Tibial artery (tissue), 4 donors: ENCODE results near the gene AP4S1.

Experiments used
- DNase-seq, 2 donors: peaks; one replicate each; pipeline ENCODE4 v3.0.0-alpha.2; 2019
- H3K27ac ChIP-seq, 2 donors: fragments of 200-600 bp; sonication (generic) in 1 of 2; 1 replicate in 1 of 2; 2 replicates in 1 of 2; pipeline ENCODE4 v1.5.1; 2018 to 2019; ENCODE audit warnings: mild to moderate bottlenecking in 1 of 2
- H3K27me3 ChIP-seq, 2 donors: fragments of 200-600 bp; sonication (generic) in 1 of 2; one replicate each; pipeline versions ENCODE4 v1.5.1 to v1.6.0; 2016 to 2019
- H3K36me3 ChIP-seq, 3 donors: fragments of 200-600 bp; sonication (generic) in 2 of 3; one replicate each; pipeline ENCODE4 v1.5.1; 2016 to 2019; ENCODE audit warnings: mild to moderate bottlenecking in 2 of 3
- H3K4me1 ChIP-seq, 4 donors: fragments of 200-600 bp; sonication (generic) in 2 of 4; 1 replicate in 3 of 4; 2 replicates in 1 of 4; pipeline ENCODE4 v1.5.1; 2016 to 2019
- H3K4me3 ChIP-seq, 2 donors: fragments of 200-600 bp; sonication (generic) in 1 of 2; 1 replicate in 1 of 2; 2 replicates in 1 of 2; pipeline ENCODE4 v1.5.1; 2018 to 2019; ENCODE audit warnings: mild to moderate bottlenecking in 2 of 2
- H3K9me3 ChIP-seq, 3 donors: fragments of 200-600 bp; sonication (generic) in 1 of 3; one replicate each; pipeline ENCODE4 v1.5.1; 2016 to 2019
- intact Hi-C: fragments of 100-400 bp; cut with DNase I; formaldehyde crosslinking; loops from one replicate; pipeline ENCODE4 v1.15.0; 2023; ENCODE audit warnings: low total_unique reads
- TF ChIP-seq, protein P1 (sequence below), 2 experiments: fragments of 200-600 bp in 1 of 2; fragments of 450-650 bp in 1 of 2; IDR thresholded peaks; one replicate each; pipeline ENCODE4 v1.5.1; 2017 to 2019; ENCODE audit warnings: antibody characterized with exemption in 2 of 2, mild to moderate bottlenecking in 1 of 2, moderate library complexity in 1 of 2

The AP4S1 gene

DNA sequence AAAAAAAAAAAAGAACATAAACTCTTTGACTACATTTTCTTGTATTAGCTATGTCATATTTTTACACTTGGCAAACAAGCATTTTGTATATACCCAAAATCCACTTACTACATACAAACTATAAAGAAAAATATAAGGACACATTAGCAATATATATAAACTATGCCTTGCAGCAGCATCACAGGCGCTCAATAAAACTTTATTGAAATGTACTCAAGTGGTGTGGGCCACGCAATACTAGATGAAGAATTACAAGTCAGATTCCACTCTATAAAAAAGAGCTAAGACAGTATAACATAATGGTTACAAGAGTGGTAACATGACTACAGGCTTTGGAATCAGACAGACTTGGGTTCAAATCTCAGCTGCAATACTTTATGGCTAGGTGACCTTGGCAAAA lies 3.1 kb upstream of the AP4S1 start:
- DNase-seq: no peak
- intact Hi-C loops: no loop called here

DNA sequence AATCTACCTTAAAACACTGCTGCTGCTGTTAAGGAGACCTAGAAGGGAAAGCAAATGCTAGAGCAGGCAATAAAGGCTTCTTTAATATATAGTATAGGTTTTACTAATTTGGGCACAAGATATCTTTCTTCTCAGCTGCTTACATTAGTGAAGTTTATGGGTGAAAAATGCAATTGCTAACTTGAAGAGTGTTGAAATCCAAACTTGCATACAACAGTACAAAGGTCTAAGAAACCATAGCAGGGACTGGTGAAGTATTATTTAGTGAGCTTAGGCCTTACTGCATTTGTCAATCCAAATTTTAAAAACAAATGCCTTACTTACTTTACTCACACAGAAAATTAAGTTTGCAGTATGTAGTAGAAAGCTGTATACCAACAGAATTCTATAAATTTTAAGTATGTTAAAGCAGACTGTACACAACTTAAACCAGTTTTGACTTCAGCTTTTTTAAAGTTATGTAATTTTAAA lies 1.4 kb upstream of the AP4S1 start:
- peak overlapping the region; percentile 100 for H3K4me3 ChIP-seq
- TF ChIP-seq, protein P1, sequence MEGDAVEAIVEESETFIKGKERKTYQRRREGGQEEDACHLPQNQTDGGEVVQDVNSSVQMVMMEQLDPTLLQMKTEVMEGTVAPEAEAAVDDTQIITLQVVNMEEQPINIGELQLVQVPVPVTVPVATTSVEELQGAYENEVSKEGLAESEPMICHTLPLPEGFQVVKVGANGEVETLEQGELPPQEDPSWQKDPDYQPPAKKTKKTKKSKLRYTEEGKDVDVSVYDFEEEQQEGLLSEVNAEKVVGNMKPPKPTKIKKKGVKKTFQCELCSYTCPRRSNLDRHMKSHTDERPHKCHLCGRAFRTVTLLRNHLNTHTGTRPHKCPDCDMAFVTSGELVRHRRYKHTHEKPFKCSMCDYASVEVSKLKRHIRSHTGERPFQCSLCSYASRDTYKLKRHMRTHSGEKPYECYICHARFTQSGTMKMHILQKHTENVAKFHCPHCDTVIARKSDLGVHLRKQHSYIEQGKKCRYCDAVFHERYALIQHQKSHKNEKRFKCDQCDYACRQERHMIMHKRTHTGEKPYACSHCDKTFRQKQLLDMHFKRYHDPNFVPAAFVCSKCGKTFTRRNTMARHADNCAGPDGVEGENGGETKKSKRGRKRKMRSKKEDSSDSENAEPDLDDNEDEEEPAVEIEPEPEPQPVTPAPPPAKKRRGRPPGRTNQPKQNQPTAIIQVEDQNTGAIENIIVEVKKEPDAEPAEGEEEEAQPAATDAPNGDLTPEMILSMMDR (IDR thresholded peaks at IDR 0.05): no peak
- no peak for DNase-seq
- intact Hi-C loops: no loop called here
- peaks cover 0 to 13% (median 9%) of the 10 kb centered on the region in 3 donors for H3K36me3 ChIP-seq
- peaks cover 0 to 28% (median 15%) of the 10 kb centered on the region in 4 donors for H3K4me1 ChIP-seq
- H3K9me3 ChIP-seq: no peaks in the 10 kb centered on the region
- H3K27me3 ChIP-seq: no peaks in the 10 kb centered on the region
- peak overlapping the region; percentile 99 to 100 for H3K27ac ChIP-seq

More for the DNA sequence above, 3.1 kb upstream of the AP4S1 start:
- Histone ChIP-seq H3K4me1 (peaks cover 0 to 42% (median 20%) of the 10 kb centered on the region in 4 donors), H3K27ac (peak overlapping the region in 1 of 2 donors; percentile 100), H3K4me3 (no peak overlapping the region), H3K36me3 (peaks cover 0 to 13% (median 9%) of the 10 kb centered on the region in 3 donors), H3K27me3 (no peaks in the 10 kb centered on the region), H3K9me3 (no peaks in the 10 kb centered on the region)
- TF ChIP-seq, protein P1 (IDR thresholded peaks at IDR 0.05): no peak

DNA sequence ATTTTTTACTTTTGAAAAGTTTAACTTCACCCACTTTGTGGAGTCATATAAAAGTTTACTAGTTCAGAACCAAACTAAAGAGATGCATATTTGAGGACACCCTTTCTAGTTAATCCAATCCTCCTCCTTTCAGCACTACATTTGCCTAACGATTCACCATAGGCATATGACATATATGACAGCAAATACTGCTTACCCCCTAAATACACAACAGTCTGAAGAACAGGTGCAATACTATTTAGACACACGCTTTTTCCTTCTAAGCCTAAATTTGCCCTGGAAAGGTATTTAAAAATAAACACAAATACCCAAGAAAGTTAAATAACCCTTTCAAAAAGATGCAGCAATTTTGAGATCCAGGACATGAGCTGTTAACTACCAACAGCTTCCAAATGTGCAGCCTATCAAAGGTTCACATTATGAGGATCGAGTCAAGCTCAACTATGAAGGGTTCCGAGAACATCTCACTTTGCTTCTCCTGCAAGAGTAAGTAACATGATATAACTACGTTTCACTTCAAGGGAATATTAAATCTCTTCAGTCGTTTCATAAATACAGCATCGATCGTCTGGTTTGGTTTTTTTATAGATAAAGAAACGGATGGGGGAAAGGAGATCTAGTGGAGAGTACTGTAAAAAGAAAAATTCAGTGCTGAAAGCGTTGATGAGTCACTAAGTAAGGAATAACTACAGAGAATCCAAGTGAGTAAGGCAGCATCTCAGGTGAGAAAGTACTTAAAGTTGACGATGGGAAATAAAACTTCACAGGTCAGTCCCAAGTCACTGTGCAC lies 677 bp upstream of the AP4S1 start:
- TF ChIP-seq, protein P1 (IDR thresholded peaks at IDR 0.05): no peak
- no peaks in the 10 kb centered on the region for H3K27me3 ChIP-seq
- no peak for DNase-seq
- H3K4me3 ChIP-seq: peak overlapping the region; percentile 100
- H3K27ac ChIP-seq: peak overlapping the region; percentile 99 to 100
- peaks cover 0 to 11% (median 9%) of the 10 kb centered on the region in 3 donors for H3K36me3 ChIP-seq
- H3K9me3 ChIP-seq: no peaks in the 10 kb centered on the region
- peaks cover 0 to 27% (median 13%) of the 10 kb centered on the region in 4 donors for H3K4me1 ChIP-seq
- intact Hi-C loops: no loop called here

DNA sequence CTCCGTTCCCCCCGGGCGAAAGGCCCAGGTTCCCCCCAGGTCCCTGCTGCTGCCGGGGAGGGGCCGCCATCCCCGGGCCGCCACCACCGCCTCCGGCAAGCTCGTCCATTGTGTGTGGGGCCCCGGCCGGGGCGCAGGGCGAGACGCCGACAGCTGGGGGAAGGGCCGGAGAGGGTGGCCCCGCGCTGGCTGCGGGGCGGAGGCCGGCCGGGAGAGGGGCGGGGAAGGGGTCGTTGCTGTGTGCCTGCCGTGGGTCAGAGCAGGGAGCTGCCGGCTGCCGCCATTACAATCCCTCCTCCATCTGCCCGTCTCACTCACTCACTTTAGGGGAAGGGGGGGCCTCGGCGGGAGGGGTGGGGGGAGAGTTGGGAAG lies 614 bp downstream of the AP4S1 start, which contains the start of gene STRN3:
STRN3 (minus strand) TSS at position 303 of the 373 bp plus-strand sequence; CDS start at position 109, 194 bp downstream.
- H3K9me3 ChIP-seq: no peaks in the 10 kb centered on the region
- intact Hi-C loops: no loop called here
- DNase-seq: no peak
- H3K4me1 ChIP-seq: peaks cover 0 to 27% (median 13%) of the 10 kb centered on the region in 4 donors
- H3K36me3 ChIP-seq: no peaks in the 10 kb centered on the region
- H3K27me3 ChIP-seq: no peaks in the 10 kb centered on the region
- H3K27ac ChIP-seq: peak within 1 kb of the TSS; percentile 99 to 100
- peak within 1 kb of the TSS; percentile 100 for H3K4me3 ChIP-seq
- TF ChIP-seq, protein P1 (IDR thresholded peaks at IDR 0.05): no peak

DNA sequence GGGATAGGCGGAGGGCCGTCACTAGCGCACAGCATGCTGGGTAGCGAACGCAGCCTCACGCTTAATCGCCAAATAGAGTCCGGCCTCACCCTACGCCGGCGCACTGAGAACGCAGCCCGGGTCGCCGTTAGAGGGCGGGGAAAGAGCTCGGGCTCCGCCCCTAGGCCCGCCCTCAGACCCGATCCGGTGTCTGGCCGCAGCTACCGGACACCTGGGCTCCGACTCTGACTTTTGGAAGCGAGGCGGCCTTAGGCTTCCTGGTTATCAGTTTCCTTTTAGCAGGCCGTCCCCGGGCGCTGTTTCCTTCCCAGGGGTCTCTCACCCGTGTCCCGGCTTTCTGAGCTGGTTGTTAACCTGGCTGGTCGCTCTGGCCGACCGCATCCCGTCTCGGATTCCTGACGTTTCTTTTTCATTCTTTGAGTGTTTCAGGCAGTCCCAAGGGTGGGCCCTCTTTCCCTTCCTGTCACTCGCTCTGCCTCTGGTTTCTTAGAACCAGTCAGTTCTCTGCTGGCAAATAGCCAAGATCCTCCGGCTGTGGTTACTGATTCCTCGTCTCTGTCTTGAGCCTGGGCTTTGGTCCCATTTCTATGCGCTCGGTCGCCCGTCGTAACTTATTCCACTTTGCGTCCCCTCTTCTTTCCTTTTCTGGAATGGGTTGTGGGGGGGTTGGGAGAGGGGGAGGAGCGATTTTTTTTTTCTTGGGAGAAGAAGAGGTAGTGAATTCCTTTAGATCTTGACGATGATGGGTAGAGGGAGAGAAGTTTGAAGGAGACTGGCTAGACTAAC lies 1.2 kb downstream of the AP4S1 start:
- intact Hi-C loops: no loop called here
- no peaks in the 10 kb centered on the region for H3K36me3 ChIP-seq
- peaks cover 0 to 27% (median 13%) of the 10 kb centered on the region in 4 donors for H3K4me1 ChIP-seq
- peak overlapping the region; percentile 99 to 100 for H3K27ac ChIP-seq
- no peaks in the 10 kb centered on the region for H3K9me3 ChIP-seq
- H3K27me3 ChIP-seq: no peaks in the 10 kb centered on the region
- DNase-seq: peak; percentile 96 to 99
- H3K4me3 ChIP-seq: peak overlapping the region; percentile 100
- TF ChIP-seq, protein P1 (IDR thresholded peaks at IDR 0.05): no peak
